ENCODE data around the gene IGFBP2. TPM values are rescaled to one million over a fixed set of nuclear protein-coding genes. Genes with fewer than 3 reads are reported as not detected.
"Not testable (repeated sequence)": the region's sequence is repeated elsewhere in the genome, so short reads cannot be mapped to it uniquely, and the experiment has no call there.

Gene IGFBP2
- total and polyA plus RNA-seq, 9 of the 15 experiments (the other 6 are each of a cell fraction or from before 2014, with no cell fraction given): 0.93 TPM; not detected in 8

DNA sequence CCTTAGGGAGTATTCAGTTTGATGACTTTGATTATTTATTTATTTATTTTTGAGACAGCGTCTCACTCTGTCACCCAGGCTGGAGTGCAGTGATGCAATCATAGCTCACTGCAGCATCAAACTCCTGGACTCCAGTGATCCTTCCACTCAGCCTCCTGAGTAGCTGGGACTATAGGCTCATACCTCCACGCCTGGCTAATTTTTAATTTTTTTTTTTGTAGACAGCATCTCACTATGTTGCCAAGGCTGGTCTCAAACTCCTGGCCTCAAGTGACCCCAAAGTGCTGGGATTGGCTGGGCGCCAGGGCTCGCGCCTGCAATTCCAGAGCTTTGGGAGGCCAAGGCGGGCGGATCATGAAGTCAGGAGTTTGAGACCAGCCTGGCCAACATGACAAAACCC lies 35.4 kb upstream of the IGFBP2 start:
- H3K4me3 ChIP-seq; H4K20me1 ChIP-seq (replicated peaks; ENCODE audit: control insufficient read depth, insufficient read depth, low read length); H3K36me3 ChIP-seq (ENCODE audit: control insufficient read depth, insufficient read depth, low read length); DNase-seq (ENCODE audit: extremely low read depth in 1 of 4, low spot score in 3 of 4); H2AFZ ChIP-seq (ENCODE audit: low read depth, low read length); BruUV-seq (replicated peaks); H3K4me1 ChIP-seq (replicated peaks in 1 of 2; ENCODE audit: control insufficient read depth in 2 of 2, insufficient read depth in 2 of 2, low read length in 2 of 2); H3K4me2 ChIP-seq (ENCODE audit: insufficient read depth, low read length); H3K9me1 ChIP-seq (ENCODE audit: control insufficient read depth, insufficient read depth, low read length); H3K79me2 ChIP-seq (ENCODE audit: control insufficient read depth, insufficient read depth, low read length); H3K27ac ChIP-seq (ENCODE audit: extremely low read depth, low read depth, low read length); FAIRE-seq; intact Hi-C loops (cut with micrococcal nuclease); in situ Hi-C loops (cut with MboI); H3K9me3 ChIP-seq (replicated peaks; ENCODE audit: control insufficient read depth, insufficient read depth, low read depth, low read length); H3K9ac ChIP-seq (ENCODE audit: insufficient read depth in 1 of 2, low read depth in 2 of 2, low read length in 2 of 2); ATAC-seq: not testable (repeated sequence)
- ChIA-PET POLR2A (interaction anchor here (1.2 kb wide), 1 partner anchor 9 kb away, joined by 3 read pairs; no protein-coding TSS in a partner anchor), CTCF (ENCODE audit: low intra/inter-chr PET ratio) (interaction anchor here (0.6 kb wide), 1 partner anchor 22 kb away, joined by 3 read pairs; no protein-coding TSS in a partner anchor)
- WGBS (ENCODE audit: insufficient coverage, low coverage, missing lambda C conversion rate): 7% methylated on average over 2 of the region's 7 CpGs
- H3K27me3 ChIP-seq (ENCODE audit: control insufficient read depth in 2 of 2, insufficient read depth in 2 of 2, low read length in 2 of 2): peaks cover 0 to 22% of the 10 kb centered on the region in 2 experiments; a peak in 3 of 5 replicates
- TF ChIP-seq, protein P1, sequence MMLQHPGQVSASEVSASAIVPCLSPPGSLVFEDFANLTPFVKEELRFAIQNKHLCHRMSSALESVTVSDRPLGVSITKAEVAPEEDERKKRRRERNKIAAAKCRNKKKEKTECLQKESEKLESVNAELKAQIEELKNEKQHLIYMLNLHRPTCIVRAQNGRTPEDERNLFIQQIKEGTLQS (IDR thresholded peaks at IDR 0.05): peak; percentile 64
- TF ChIP-seq, protein P1 (CRISPR knock-in tag; conservative IDR thresholded peaks at IDR 0.05): not testable (repeated sequence)
- TF ChIP-seq CEBPG (CRISPR knock-in tag; IDR thresholded peaks at IDR 0.05): peak; percentile 49
- TF ChIP-seq CEBPG (tag; conservative IDR thresholded peaks at IDR 0.05 in 1 of 2, IDR thresholded peaks at IDR 0.05 in 1 of 2): peak in 1 of 2 experiments; percentile 73; a peak in 1 of 4 replicates
- TF ChIP-seq NFIC (IDR thresholded peaks at IDR 0.05): peak; percentile 56
